H9 (cell line): Measurements from ENCODE around the gene PCDHGA2. TPM values are rescaled to one million over a fixed set of nuclear protein-coding genes. Genes with fewer than 3 reads are reported as not detected.
A peak's percentile ranks its signal among the peaks of the same experiment; 100 is the strongest.
"Not testable (repeated sequence)": the region's sequence is repeated elsewhere in the genome, so short reads cannot be mapped to it uniquely, and the experiment has no call there.

Experiments
- DNase-seq: peaks from one replicate; pipeline ENCODE4 v3.0.0-alpha.2; 2017
- H2AFZ ChIP-seq: one replicate; pipeline ENCODE4 v1.6.1; 2013; ENCODE audit warnings: mild to moderate bottlenecking, low read length, control low read depth, moderate library complexity
- H2AK5ac ChIP-seq: 2 replicates; pipeline ENCODE4 v1.6.1; 2013; ENCODE audit warnings: low read length, control low read depth, mixed read lengths; ENCODE audit not compliant: insufficient read length
- H2BK120ac ChIP-seq: one replicate; pipeline ENCODE4 v1.6.1; 2013; ENCODE audit warnings: low read depth, mild to moderate bottlenecking, low read length, control low read depth, inconsistent platforms; ENCODE audit not compliant: poor library complexity, severe bottlenecking
- H2BK12ac ChIP-seq: 2 replicates; pipeline ENCODE4 v1.6.1; 2013; ENCODE audit warnings: low read length, control low read depth, mixed read lengths, low read depth; ENCODE audit not compliant: insufficient read length
- H2BK15ac ChIP-seq: 2 replicates; pipeline ENCODE4 v1.6.1; 2013; ENCODE audit warnings: low read depth, low read length, control low read depth
- H2BK20ac ChIP-seq: one replicate; pipeline ENCODE4 v1.6.1; 2013; ENCODE audit warnings: low read depth, mild to moderate bottlenecking, low read length, control low read depth, inconsistent platforms; ENCODE audit not compliant: poor library complexity, severe bottlenecking
- H2BK5ac ChIP-seq: 2 replicates; pipeline ENCODE4 v1.6.1; 2013; ENCODE audit warnings: low read length, control low read depth, mixed read lengths; ENCODE audit not compliant: insufficient read length
- H3K14ac ChIP-seq: 2 replicates; pipeline ENCODE4 v1.6.1; 2013; ENCODE audit warnings: low read length, control low read depth; ENCODE audit not compliant: insufficient read depth
- H3K18ac ChIP-seq: 2 replicates; pipeline ENCODE4 v1.6.1; 2013; ENCODE audit warnings: low read depth, mild to moderate bottlenecking, mixed read lengths, low read length, control low read depth; ENCODE audit not compliant: insufficient read length
- H3K23ac ChIP-seq: 2 replicates; pipeline ENCODE4 v1.6.1; 2013; ENCODE audit warnings: low read length, control low read depth, mixed read lengths, low read depth; ENCODE audit not compliant: insufficient read length
- H3K23me2 ChIP-seq: 2 replicates; pipeline ENCODE4 v1.6.1; 2013; ENCODE audit warnings: low read depth, mild to moderate bottlenecking, mixed read lengths, low read length, control low read depth; ENCODE audit not compliant: insufficient read length, poor library complexity, severe bottlenecking
- H3K27ac ChIP-seq: 2 replicates; pipeline ENCODE4 v1.5.1; 2013; ENCODE audit warnings: low read length, control low read depth, mixed read lengths, low read depth; ENCODE audit not compliant: insufficient read length
- H3K27me3 ChIP-seq: 2 replicates; pipeline ENCODE4 v1.6.1; 2013; ENCODE audit warnings: low read length, control low read depth, inconsistent platforms; ENCODE audit not compliant: insufficient read depth
- H3K4ac ChIP-seq: 2 replicates; pipeline ENCODE4 v1.6.1; 2013; ENCODE audit warnings: low read depth, mild to moderate bottlenecking, control low read depth, inconsistent platforms, low read length, moderate library complexity
- H3K4me1 ChIP-seq: 2 replicates; pipeline ENCODE4 v1.6.1; 2013; ENCODE audit warnings: low read length, control low read depth, inconsistent platforms; ENCODE audit not compliant: insufficient read depth
- H3K4me2 ChIP-seq: 2 replicates; pipeline ENCODE4 v1.6.1; 2013; ENCODE audit warnings: low read length, control low read depth, mixed read lengths; ENCODE audit not compliant: insufficient read length, insufficient read depth
- H3K56ac ChIP-seq: 2 replicates; pipeline ENCODE4 v1.6.1; 2013; ENCODE audit warnings: low read depth, mild to moderate bottlenecking, mixed read lengths, low read length, control low read depth; ENCODE audit not compliant: insufficient read length
- H3K79me1 ChIP-seq: 2 replicates; pipeline ENCODE4 v1.6.1; 2013; ENCODE audit warnings: low read depth, mild to moderate bottlenecking, moderate library complexity, low read length, control low read depth, inconsistent platforms; ENCODE audit not compliant: insufficient read depth, poor library complexity, severe bottlenecking
- H3K79me2 ChIP-seq: 2 replicates; pipeline ENCODE4 v1.6.1; 2013; ENCODE audit warnings: low read length, control low read depth, inconsistent platforms; ENCODE audit not compliant: insufficient read depth
- H3K9ac ChIP-seq: 2 replicates; pipeline ENCODE4 v1.6.1; 2013; ENCODE audit warnings: low read length, control low read depth, mixed read lengths; ENCODE audit not compliant: insufficient read length; ENCODE audit errors: extremely low read depth
- H3K9me3 ChIP-seq: one replicate; pipeline ENCODE4 v1.6.1; 2013; ENCODE audit warnings: low read depth, low read length, inconsistent platforms; ENCODE audit not compliant: control insufficient read depth
- H3T11ph ChIP-seq: one replicate; pipeline ENCODE4 v1.6.1; 2013; ENCODE audit warnings: mild to moderate bottlenecking, low read length, control low read depth, inconsistent platforms
- H4K20me1 ChIP-seq: one replicate; pipeline ENCODE4 v1.6.1; 2013; ENCODE audit not compliant: control insufficient read depth, insufficient read length, insufficient read depth
- H4K5ac ChIP-seq: 2 replicates; pipeline ENCODE4 v1.6.1; 2013; ENCODE audit warnings: low read depth, mild to moderate bottlenecking, mixed read lengths, low read length, control low read depth; ENCODE audit not compliant: insufficient read length
- H4K8ac ChIP-seq: replicated peaks from 2 replicates; pipeline ENCODE4 v1.6.1; 2013; ENCODE audit warnings: low read length, control low read depth, mixed read lengths, low read depth; ENCODE audit not compliant: insufficient read length
- H4K91ac ChIP-seq: 2 replicates; pipeline ENCODE4 v1.6.1; 2013; ENCODE audit warnings: low read depth, mild to moderate bottlenecking, moderate library complexity, mixed read lengths, low read length, control low read depth; ENCODE audit not compliant: insufficient read length
- H3K27ac Mint-ChIP-seq, 3 experiments: 2 replicates in 2 of 3; 3 replicates in 1 of 3; pipeline ENCODE4 v1.8.0; 2020 to 2021; ENCODE audit warnings: mixed read lengths in 3 of 3, mild to moderate bottlenecking in 1 of 3, moderate library complexity in 1 of 3
- H3K27me3 Mint-ChIP-seq: 2 replicates; pipeline ENCODE4 v1.8.0; 2021; ENCODE audit warnings: low read depth, mild to moderate bottlenecking, moderate library complexity, mixed read lengths
- H3K36me3 Mint-ChIP-seq, 3 experiments: 2 replicates in 2 of 3; 3 replicates in 1 of 3; pipeline ENCODE4 v1.8.0; 2020 to 2021; ENCODE audit warnings: low read depth in 3 of 3, mixed read lengths in 3 of 3; ENCODE audit not compliant: insufficient read depth in 1 of 3
- H3K4me1 Mint-ChIP-seq, 2 experiments: 2 replicates each; pipeline ENCODE4 v1.8.0; 2020; ENCODE audit warnings: mixed read lengths in 2 of 2
- H3K4me3 Mint-ChIP-seq, 2 experiments: 2 replicates in 1 of 2; 3 replicates in 1 of 2; pipeline ENCODE4 v1.8.0; 2020 to 2021; ENCODE audit warnings: mild to moderate bottlenecking in 2 of 2, mixed read lengths in 2 of 2, moderate library complexity in 1 of 2
- H3K9me3 Mint-ChIP-seq, 2 experiments: 2 replicates in 1 of 2; 3 replicates in 1 of 2; pipeline ENCODE4 v1.8.0; 2020; ENCODE audit warnings: mild to moderate bottlenecking in 2 of 2, mixed read lengths in 2 of 2, moderate library complexity in 1 of 2
- WGBS: extraction: QIAGEN DNeasy Blood & Tissue Kit; methylation state at CpG from one replicate; pipeline ENCODE4 v1.1.7; 2013; ENCODE audit warnings: missing lambda C conversion rate, low lambda C conversion rate, mixed read lengths; ENCODE audit not compliant: insufficient read length; ENCODE audit errors: extremely low coverage; 5-methylcytosine and 5-hydroxymethylcytosine counted together
- total RNA-seq: library from RNA; stranded (reverse); gene quantifications from 2 replicates; pipeline ENCODE4 v1.2.1, GENCODE V29; 2021
- TF ChIP-seq, protein P1 (sequence below): fragments of 200-600 bp; sonication (generic); conservative IDR thresholded peaks from 3 replicates; pipeline ENCODE4 v1.8.0; 2021; ENCODE audit warnings: antibody characterized with exemption, mild to moderate bottlenecking

PCDHGA2 gene
- total RNA-seq, 1 experiment from 2014 or later = 0.90 TPM

DNA sequence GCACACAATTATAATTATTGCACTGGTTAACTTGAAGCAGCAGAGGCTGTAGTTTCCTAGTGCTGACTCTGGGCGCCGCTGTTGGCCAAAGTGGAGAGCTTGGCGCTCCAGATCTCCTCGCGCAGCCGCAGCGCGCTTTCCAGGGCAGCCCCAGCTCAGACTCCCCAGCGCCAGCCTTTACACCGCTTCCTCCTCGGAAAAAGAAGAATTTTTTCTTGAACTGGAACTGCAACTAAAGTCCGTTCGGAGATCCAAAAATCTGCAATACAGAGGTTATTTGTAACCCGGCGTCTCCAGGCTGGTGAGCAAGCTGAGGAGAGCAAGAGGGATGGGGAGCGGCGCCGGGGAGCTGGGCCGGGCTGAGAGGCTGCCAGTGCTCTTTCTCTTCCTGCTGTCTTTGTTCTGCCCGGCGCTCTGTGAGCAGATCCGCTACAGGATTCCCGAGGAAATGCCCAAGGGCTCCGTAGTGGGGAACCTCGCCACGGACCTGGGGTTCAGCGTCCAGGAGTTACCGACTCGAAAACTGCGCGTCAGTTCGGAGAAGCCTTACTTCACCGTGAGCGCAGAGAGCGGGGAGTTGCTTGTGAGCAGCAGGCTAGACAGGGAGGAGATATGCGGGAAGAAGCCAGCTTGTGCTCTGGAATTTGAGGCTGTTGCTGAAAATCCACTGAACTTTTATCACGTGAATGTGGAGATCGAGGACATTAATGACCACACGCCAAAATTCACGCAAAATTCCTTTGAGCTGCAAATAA lies 49.2 kb downstream of the PCDHGA2 start, which contains the start of gene PCDHGB4:
TSS of gene PCDHGB4 (plus strand) at position 142 of the 755 bp plus-strand sequence. CDS start at position 329, 187 bp downstream.
- H2BK20ac ChIP-seq, H3K79me1 ChIP-seq, H4K20me1 ChIP-seq, H3K27me3 ChIP-seq, H2BK12ac ChIP-seq, H3K27ac Mint-ChIP-seq, H2AK5ac ChIP-seq, H2BK5ac ChIP-seq, H3K14ac ChIP-seq, H3K56ac ChIP-seq, H3K23ac ChIP-seq, H3T11ph ChIP-seq, H3K4me1 ChIP-seq, H3K79me2 ChIP-seq, H4K91ac ChIP-seq, H2AFZ ChIP-seq, H3K27ac ChIP-seq, H3K23me2 ChIP-seq, H2BK15ac ChIP-seq, H3K4me1 Mint-ChIP-seq, H2BK120ac ChIP-seq, H4K8ac ChIP-seq, H3K4ac ChIP-seq, H4K5ac ChIP-seq: not testable (repeated sequence)
- TF ChIP-seq, protein P1, sequence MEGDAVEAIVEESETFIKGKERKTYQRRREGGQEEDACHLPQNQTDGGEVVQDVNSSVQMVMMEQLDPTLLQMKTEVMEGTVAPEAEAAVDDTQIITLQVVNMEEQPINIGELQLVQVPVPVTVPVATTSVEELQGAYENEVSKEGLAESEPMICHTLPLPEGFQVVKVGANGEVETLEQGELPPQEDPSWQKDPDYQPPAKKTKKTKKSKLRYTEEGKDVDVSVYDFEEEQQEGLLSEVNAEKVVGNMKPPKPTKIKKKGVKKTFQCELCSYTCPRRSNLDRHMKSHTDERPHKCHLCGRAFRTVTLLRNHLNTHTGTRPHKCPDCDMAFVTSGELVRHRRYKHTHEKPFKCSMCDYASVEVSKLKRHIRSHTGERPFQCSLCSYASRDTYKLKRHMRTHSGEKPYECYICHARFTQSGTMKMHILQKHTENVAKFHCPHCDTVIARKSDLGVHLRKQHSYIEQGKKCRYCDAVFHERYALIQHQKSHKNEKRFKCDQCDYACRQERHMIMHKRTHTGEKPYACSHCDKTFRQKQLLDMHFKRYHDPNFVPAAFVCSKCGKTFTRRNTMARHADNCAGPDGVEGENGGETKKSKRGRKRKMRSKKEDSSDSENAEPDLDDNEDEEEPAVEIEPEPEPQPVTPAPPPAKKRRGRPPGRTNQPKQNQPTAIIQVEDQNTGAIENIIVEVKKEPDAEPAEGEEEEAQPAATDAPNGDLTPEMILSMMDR = peak; percentile 72
- Histone ChIP-seq H3K9ac (peak within 1 kb of the TSS; percentile 15), H3K4me2 (peak within 1 kb of the TSS; percentile 51), H3K18ac (peak within 1 kb of the TSS; percentile 33), H3K9me3 (peaks cover 42% of the 10 kb centered on the region)
- DNase-seq = peak; percentile 76
- Mint-ChIP-seq H3K36me3 (peaks cover 25 to 62% (median 43%) of the 10 kb centered on the region in 3 experiments), H3K27me3 (peaks cover 15% of the 10 kb centered on the region), H3K4me3 (peak within 1 kb of the TSS in 1 of 2 experiments; percentile 71; a peak in 2 of 5 replicates), H3K9me3 (peaks cover 69 to 74% of the 10 kb centered on the region in 2 experiments)
- WGBS = no CpG with 5 or more reads among the region's 40 CpGs
